ENCODE data around the gene KLHL6.

DNA sequence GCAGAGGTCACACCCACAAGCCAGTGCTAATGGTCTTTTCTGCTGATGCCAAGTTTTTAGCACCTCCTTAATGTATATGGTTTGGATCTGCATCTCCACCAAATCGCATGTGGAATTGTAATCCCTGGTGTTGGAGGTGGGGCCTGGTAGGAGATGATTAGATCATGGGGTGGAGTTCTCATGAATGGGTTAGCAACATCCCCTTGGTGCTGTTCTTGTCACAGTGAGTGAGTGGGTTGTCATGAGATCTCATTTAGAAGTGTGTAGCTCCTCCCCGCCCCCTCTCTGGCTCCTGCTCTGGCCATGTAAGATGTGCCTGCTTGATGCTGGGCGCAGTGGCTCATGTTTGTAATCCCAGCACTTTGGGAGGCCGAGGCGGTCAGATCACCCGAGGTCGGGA lies 37.3 kb upstream of the KLHL6 start:
- TF ChIP-seq, protein P1, sequence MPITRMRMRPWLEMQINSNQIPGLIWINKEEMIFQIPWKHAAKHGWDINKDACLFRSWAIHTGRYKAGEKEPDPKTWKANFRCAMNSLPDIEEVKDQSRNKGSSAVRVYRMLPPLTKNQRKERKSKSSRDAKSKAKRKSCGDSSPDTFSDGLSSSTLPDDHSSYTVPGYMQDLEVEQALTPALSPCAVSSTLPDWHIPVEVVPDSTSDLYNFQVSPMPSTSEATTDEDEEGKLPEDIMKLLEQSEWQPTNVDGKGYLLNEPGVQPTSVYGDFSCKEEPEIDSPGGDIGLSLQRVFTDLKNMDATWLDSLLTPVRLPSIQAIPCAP (CRISPR knock-in tag; IDR thresholded peaks at IDR 0.05): no peak
- TF ChIP-seq CBFB (CRISPR knock-in tag; IDR thresholded peaks at IDR 0.05; ENCODE audit: low read depth): no peak
- TF ChIP-seq, protein P2, sequence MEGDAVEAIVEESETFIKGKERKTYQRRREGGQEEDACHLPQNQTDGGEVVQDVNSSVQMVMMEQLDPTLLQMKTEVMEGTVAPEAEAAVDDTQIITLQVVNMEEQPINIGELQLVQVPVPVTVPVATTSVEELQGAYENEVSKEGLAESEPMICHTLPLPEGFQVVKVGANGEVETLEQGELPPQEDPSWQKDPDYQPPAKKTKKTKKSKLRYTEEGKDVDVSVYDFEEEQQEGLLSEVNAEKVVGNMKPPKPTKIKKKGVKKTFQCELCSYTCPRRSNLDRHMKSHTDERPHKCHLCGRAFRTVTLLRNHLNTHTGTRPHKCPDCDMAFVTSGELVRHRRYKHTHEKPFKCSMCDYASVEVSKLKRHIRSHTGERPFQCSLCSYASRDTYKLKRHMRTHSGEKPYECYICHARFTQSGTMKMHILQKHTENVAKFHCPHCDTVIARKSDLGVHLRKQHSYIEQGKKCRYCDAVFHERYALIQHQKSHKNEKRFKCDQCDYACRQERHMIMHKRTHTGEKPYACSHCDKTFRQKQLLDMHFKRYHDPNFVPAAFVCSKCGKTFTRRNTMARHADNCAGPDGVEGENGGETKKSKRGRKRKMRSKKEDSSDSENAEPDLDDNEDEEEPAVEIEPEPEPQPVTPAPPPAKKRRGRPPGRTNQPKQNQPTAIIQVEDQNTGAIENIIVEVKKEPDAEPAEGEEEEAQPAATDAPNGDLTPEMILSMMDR (IDR thresholded peaks at IDR 0.05): no peak
- no peak for TF ChIP-seq PRDM15 (CRISPR knock-in tag; IDR thresholded peaks at IDR 0.05)
- TF ChIP-seq SMAD3 (CRISPR knock-in tag; IDR thresholded peaks at IDR 0.05; ENCODE audit: borderline replicate concordance): no peak
- TF ChIP-seq ETV6 (CRISPR knock-in tag; IDR thresholded peaks at IDR 0.05): no peak
- TF ChIP-seq USF2 (CRISPR knock-in tag; IDR thresholded peaks at IDR 0.05): no peak
- TF ChIP-seq STAT6 (CRISPR knock-in tag; conservative IDR thresholded peaks at IDR 0.05; ENCODE audit: low read depth): no peak
- TF ChIP-seq, protein P3, sequence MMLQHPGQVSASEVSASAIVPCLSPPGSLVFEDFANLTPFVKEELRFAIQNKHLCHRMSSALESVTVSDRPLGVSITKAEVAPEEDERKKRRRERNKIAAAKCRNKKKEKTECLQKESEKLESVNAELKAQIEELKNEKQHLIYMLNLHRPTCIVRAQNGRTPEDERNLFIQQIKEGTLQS (CRISPR knock-in tag; conservative IDR thresholded peaks at IDR 0.05): no peak
- TF ChIP-seq ZNF121 (CRISPR knock-in tag; IDR thresholded peaks at IDR 0.05): no peak
- no peak for TF ChIP-seq MAX (CRISPR knock-in tag; IDR thresholded peaks at IDR 0.05)
- no peak for TF ChIP-seq HMGA2 (CRISPR knock-in tag; IDR thresholded peaks at IDR 0.05)
- TF ChIP-seq ATF1 (CRISPR knock-in tag; IDR thresholded peaks at IDR 0.05): no peak
